SK-N-MC (cell line): Measurements from ENCODE around the gene PRRC2B.

Experiments used
- EZH2 ChIP-seq: fragments of 200-600 bp; sonication (generic); IDR thresholded peaks from one replicate; pipeline ENCODE4 v1.6.1; 2017; ENCODE audit warnings: antibody characterized with exemption
- POLR2AphosphoS5 ChIP-seq: IDR thresholded peaks from 2 replicates; pipeline ENCODE4 v1.6.1; 2012; ENCODE audit warnings: mild to moderate bottlenecking, low read depth, low read length, borderline replicate concordance

DNA sequence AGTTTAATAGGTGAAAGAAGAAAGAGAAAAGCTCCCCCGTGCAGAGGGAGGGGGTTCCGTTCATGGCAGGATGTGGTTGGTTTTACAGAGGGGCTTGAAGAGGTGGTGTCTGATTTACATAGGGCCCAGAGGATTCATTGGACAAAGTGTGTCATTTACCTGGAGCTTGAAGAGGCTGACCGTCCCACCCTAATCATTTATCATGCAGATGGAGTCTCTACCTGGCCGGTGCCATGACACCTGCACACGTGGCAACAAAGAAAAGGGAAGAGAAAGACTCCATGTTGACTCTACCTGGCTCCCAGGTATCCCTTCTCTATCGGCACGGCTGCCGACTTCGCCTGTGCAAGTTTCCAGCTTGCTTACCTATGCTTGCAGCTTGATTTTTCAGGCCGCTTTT is 35.3 kb upstream of the PRRC2B start:
- TF ChIP-seq POLR2AphosphoS5 (no peak), EZH2 (no peak)
